Parathyroid adenoma (tissue), 2 donors: ENCODE results near the gene GPRIN1.

Experiments
- H2AFZ ChIP-seq: fragments of 300-600 bp; sonication (generic); one replicate; pipeline ENCODE4 v1.7.0; 2017; ENCODE audit warnings: antibody characterized with exemption, mild to moderate bottlenecking
- H3K27ac ChIP-seq: fragments of 300-600 bp; sonication (generic); one replicate; pipeline ENCODE4 v1.7.0; 2017
- H3K27me3 ChIP-seq: fragments of 300-600 bp; sonication (generic); one replicate; pipeline ENCODE4 v1.7.0; 2017; ENCODE audit warnings: low read length; ENCODE audit not compliant: control insufficient read depth, insufficient read depth
- H3K36me3 ChIP-seq: fragments of 300-600 bp; sonication (generic); one replicate; pipeline ENCODE4 v1.7.0; 2017; ENCODE audit warnings: low read length; ENCODE audit not compliant: control insufficient read depth, insufficient read depth
- H3K4me1 ChIP-seq: fragments of 300-600 bp; sonication (generic); one replicate; pipeline ENCODE4 v1.7.0; 2017; ENCODE audit warnings: control low read depth
- H3K4me2 ChIP-seq: fragments of 300-600 bp; sonication (generic); one replicate; pipeline ENCODE4 v1.7.0; 2017; ENCODE audit warnings: low read length
- H3K4me3 ChIP-seq: fragments of 300-600 bp; sonication (generic); one replicate; pipeline ENCODE4 v1.7.0; 2017; ENCODE audit warnings: low read depth, low read length
- H3K79me2 ChIP-seq: fragments of 300-600 bp; sonication (generic); one replicate; pipeline ENCODE4 v1.7.0; 2017; ENCODE audit warnings: control low read depth
- H3K9ac ChIP-seq: fragments of 300-600 bp; sonication (generic); one replicate; pipeline ENCODE4 v1.7.0; 2017; ENCODE audit warnings: mild to moderate bottlenecking
- H3K9me3 ChIP-seq: fragments of 300-600 bp; sonication (generic); one replicate; pipeline ENCODE4 v1.7.0; 2017; ENCODE audit warnings: low read length; ENCODE audit not compliant: control insufficient read depth
- TF ChIP-seq, protein P1 (sequence below): fragments of 300-600 bp; sonication (generic); IDR thresholded peaks from one replicate; pipeline ENCODE4 v1.7.0; 2017; ENCODE audit warnings: antibody characterized with exemption, mild to moderate bottlenecking
- donor health status: primary hyperparathyroidism.

The GPRIN1 gene

DNA sequence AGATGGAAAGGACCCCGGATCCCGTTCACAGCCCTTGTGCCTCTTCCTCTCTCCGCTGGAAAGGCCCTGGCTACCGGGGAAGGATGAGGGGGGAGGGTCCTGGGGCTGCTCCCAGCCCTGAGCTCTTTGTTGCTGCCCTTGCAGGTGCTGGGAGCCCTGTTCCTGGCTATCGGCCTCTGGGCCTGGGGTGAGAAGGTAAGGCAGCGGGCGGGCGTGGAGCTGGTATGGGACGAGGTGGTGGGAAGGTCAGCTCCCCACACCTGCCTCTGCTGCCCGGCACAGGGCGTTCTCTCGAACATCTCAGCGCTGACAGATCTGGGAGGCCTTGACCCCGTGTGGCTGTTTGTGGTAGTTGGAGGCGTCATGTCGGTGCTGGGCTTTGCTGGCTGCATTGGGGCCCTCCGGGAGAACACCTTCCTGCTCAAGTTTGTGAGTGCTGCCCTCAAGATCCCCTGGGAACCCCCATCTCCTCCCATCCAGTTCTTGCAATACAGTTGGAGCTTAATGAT lies 41.6 kb upstream of the GPRIN1 start:
- H3K9me3 ChIP-seq: no peaks in the 10 kb centered on the region
- no peaks in the 10 kb centered on the region for H3K36me3 ChIP-seq
- H3K4me1 ChIP-seq: peaks cover 12% of the 10 kb centered on the region
- H3K27me3 ChIP-seq: no peaks in the 10 kb centered on the region
- H3K79me2 ChIP-seq: peaks cover 5% of the 10 kb centered on the region
- no peak overlapping the region for H3K9ac ChIP-seq
- H3K27ac ChIP-seq: no peak overlapping the region
- H3K4me2 ChIP-seq: no peak overlapping the region
- H3K4me3 ChIP-seq: no peak overlapping the region
- no peak overlapping the region for H2AFZ ChIP-seq
- TF ChIP-seq, protein P1, sequence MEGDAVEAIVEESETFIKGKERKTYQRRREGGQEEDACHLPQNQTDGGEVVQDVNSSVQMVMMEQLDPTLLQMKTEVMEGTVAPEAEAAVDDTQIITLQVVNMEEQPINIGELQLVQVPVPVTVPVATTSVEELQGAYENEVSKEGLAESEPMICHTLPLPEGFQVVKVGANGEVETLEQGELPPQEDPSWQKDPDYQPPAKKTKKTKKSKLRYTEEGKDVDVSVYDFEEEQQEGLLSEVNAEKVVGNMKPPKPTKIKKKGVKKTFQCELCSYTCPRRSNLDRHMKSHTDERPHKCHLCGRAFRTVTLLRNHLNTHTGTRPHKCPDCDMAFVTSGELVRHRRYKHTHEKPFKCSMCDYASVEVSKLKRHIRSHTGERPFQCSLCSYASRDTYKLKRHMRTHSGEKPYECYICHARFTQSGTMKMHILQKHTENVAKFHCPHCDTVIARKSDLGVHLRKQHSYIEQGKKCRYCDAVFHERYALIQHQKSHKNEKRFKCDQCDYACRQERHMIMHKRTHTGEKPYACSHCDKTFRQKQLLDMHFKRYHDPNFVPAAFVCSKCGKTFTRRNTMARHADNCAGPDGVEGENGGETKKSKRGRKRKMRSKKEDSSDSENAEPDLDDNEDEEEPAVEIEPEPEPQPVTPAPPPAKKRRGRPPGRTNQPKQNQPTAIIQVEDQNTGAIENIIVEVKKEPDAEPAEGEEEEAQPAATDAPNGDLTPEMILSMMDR: no peak

- H3K4me1 ChIP-seq: peaks cover 12% of the 10 kb centered on the region
- no peak overlapping the region for H2AFZ ChIP-seq
- TF ChIP-seq, protein P1: no peak
- H3K9me3 ChIP-seq: no peaks in the 10 kb centered on the region
- no peaks in the 10 kb centered on the region for H3K36me3 ChIP-seq
- no peak overlapping the region for H3K27ac ChIP-seq
- H3K4me2 ChIP-seq: no peak overlapping the region
- peaks cover 5% of the 10 kb centered on the region for H3K79me2 ChIP-seq
- H3K27me3 ChIP-seq: no peaks in the 10 kb centered on the region
- H3K9ac ChIP-seq: no peak overlapping the region
- no peak overlapping the region for H3K4me3 ChIP-seq
Measured at GRCh38 chr5:176650354-176650884, 40.5 kb upstream of the GPRIN1 start.

DNA sequence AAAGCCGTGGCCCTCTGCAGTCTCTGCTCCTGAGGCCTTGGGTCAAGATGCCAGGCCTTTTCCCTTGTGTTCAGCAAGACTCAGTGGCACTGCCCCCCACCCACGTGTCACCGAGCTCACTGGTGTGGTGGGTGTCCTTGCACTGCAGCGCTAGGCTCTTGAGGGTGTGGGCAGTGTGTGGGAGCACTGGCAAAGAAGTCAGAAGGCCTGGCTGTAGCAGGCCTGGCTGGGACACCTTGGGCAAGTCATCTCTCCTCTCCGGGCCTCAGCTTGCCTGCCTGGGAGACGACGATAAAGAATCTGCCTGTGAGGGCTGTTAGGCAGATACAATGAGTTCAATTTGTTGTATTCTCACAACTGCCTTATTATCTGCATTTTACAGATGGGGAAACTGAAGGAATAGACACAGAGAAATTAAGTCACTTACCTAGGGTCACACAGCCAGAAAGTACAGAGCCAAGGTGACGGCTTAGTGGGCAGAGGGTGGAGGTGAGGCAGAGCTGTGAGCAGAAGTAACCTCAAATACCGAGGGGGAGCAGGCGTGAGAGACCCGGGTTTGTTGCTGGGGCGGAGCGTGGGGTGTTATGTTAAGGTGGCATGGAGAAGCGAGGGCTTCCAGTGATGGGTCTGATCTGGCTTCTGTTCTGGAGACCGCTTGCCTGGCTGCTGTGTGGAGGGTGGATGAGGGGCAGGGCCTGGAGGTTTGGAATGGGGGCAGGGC lies 38.7 kb upstream of the GPRIN1 start:
- peak overlapping the region; percentile 84 for H3K4me2 ChIP-seq
- H3K4me3 ChIP-seq: peak overlapping the region; percentile 75
- peaks cover 5% of the 10 kb centered on the region for H3K79me2 ChIP-seq
- H3K27me3 ChIP-seq: no peaks in the 10 kb centered on the region
- no peaks in the 10 kb centered on the region for H3K9me3 ChIP-seq
- no peak overlapping the region for H3K9ac ChIP-seq
- TF ChIP-seq, protein P1: no peak
- H3K27ac ChIP-seq: peak overlapping the region; percentile 21
- peak overlapping the region; percentile 88 for H2AFZ ChIP-seq
- peaks cover 12% of the 10 kb centered on the region for H3K4me1 ChIP-seq
- H3K36me3 ChIP-seq: no peaks in the 10 kb centered on the region

- Histone ChIP-seq H3K4me1 (peaks cover 16% of the 10 kb centered on the region), H3K79me2 (peaks cover 5% of the 10 kb centered on the region), H2AFZ (peak overlapping the region; percentile 88), H3K27ac (peak overlapping the region; percentile 42), H3K9me3 (no peaks in the 10 kb centered on the region), H3K4me3 (peak overlapping the region; percentile 75), H3K27me3 (no peaks in the 10 kb centered on the region), H3K4me2 (peak overlapping the region; percentile 84), H3K36me3 (no peaks in the 10 kb centered on the region), H3K9ac (peak overlapping the region; percentile 85)
- TF ChIP-seq, protein P1: no peak
Measured at GRCh38 chr5:176647843-176648473, 38.0 kb upstream of the GPRIN1 start.
